UCSD-AML1 (cell line): ENCODE results near the gene UBXN7.
"Not testable (repeated sequence)": the region's sequence is repeated elsewhere in the genome, so short reads cannot be mapped to it uniquely, and the experiment has no call there.

ENCODE experiments used
- DNase-seq: peaks from one replicate; lab custom pipeline; 2025; ENCODE audit not compliant: unreplicated experiment; lab: John Stamatoyannopoulos, UW

Gene UBXN7

DNA sequence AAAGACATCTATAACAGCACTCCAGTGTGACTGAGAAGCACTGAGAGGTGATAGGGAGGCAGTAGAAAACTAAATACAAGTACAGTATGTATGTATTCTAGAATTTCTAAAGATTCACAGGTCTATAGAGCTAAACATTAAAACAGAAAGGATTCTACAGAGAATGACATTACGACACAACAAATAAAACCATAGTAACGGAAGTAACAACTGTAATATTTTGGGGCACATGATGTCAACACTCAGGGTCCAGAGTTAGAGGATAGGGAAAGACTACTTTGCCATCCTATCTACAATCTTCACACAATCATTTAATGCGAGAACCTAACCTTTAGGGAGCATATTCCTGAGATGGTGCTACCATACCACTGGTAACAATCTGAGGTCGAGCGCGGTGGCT lies 13.6 kb downstream of the UBXN7 start:
- no peak for DNase-seq

DNA sequence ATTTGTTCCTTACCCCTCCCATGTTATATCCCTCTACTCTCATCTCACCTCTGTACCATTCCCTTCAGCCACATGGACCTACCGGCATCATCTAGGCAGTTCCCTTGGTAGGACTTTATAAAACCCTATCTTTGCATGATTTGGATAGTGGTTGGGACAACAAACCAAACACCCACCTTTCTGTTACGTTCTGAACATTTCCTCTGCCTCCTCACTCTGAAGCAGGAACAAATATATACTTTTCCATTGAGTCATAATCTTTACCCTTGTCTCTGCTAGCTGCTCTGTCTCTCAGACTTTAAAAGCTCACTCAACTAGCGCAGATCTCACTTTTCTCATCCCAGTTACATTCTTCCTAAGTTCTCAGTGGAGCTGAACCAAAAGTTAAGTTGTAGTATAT lies 17.8 kb downstream of the UBXN7 start:
- DNase-seq, result no peak

DNA sequence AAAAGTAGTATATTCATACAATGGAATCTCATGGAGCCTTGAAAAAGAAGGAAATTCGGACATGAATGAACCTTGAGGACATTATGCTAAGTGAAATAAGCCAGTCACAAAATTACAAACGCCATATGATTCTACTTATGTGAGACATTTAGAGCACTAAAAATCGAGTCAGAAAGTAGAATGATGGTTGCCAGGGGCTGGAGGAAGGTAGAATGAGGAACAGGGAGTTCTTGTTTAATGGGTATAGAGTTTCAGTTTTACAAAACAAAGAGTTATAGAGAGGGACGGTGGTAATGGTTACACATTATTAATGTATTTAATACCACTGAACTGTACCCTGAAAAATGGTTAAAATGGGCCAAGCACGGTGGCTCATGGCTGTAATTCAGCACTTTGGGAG lies 19.5 kb downstream of the UBXN7 start:
- DNase-seq, result no peak

DNA sequence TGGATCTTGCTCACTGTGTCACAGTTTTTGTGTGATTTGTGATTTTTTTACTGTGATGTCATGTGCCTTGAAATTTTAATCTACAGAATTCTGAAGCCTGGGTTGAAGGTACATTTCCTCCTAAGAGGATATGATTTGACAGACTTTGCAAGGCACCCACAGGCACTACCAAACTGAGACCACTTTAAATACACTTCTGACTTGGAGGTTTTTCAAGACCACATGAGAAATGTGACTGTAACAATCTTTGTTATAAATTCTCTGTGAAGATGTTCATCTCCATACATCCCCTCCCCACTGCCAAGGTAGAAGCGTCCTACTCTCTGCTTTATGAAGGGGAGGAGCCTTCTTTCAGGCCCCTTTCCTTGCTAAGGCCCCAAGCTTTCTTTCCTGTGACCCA lies 22.8 kb downstream of the UBXN7 start:
- no peak for DNase-seq

DNA sequence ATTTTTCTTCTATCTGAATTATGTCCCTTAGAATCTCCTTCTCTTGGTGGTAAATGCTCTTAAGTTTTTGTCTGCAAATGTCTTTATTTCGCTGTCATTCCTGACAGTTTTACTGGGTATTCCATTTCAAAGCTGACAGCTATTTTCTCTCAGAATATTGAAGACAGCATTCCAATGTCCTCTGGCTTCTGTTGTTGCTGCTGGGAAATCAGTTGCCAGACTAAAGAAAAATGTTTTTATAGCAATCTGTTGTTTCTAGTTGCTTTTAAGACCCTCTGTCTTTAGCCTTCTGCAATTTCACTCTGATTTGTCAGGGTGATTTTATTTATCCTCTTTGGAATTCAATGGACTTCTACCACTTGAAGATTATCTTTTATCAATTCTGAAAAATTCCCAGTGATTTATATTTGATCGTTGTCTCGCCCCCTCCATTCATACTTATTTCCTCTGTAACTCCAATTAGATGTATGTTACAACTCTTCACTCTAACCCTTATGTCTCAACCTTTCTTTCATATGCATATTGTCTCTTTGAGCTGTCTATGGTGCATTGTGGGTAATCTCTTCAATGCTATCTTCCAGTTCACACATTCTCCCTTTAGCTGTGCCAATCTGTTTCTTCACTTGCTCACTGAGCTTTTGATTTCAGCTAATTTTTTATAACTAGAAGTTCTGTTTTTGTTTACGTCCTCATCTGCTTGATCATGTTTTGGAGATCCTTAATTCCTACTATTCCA lies 23.5 kb downstream of the UBXN7 start:
- DNase-seq, result no peak

DNA sequence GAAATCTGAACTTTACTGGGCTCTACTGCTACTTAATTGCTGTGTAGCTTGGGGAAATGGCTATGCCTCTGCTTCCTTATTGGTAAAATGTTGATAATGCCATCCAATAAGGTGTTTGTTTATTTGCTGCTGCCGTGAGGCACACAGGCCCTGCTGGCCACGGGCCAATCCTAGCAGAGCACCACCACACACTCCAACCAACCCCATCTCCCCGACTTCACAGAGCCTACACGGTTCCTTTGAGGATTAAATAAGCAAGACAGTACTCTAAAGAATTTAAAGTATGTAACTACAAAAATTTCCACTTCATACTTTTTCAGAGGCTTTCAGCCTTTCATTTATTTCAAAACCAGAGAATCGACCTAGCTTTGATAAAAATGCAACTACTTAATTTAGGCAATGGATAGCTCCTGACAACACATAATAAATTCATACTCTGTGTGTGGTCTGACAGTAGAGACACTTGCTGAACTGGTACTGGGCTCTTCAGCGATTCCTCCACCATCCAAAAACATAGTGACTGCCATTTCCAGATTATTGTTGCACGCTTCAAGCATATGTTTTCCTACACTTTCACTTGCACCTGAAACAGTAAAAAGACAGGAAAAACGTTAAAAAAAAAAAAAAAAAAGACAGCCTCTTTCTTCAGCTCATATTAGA lies 25.3 kb downstream of the UBXN7 start:
- no peak for DNase-seq

DNA sequence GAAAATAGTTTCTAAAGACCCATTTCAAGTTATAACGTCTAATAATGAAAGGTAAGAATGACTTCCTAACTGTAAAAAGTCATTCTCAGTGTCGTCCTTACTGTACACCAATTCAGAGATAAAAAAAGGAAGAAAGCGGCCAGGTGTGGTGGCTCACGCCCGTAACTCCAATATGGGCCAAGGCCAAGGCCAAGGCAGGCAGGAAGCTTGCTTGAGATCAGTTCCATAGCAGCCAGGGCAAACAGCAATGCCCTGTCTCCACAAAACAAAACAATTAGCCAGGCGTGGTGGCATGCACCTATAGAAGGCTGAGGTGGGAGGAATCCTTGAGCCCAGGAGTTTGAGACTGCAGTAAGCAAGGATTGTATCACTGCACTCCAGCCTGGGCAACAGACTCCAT lies 31.9 kb downstream of the UBXN7 start:
- no peak for DNase-seq

DNA sequence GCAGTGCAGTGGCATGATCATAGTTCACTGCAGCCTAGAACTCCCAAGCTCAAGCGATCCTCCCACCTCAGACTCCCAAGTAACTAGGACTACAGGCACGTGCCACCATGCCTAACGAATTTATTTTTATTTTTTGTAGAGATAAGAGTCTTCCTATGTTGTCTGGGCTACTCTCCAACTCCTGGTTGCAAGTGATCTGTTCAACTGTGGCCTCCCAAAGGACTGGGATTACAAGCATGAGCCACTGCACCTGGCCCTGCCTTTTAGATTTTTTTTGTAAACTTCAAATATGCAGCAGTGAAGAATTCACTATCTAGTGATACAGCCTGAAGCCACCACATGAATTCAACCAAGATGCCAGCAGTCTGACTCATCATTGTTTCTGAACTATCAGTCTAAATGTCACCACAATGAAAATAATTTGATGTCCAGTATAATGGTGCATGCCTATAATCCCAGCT lies 32.7 kb downstream of the UBXN7 start:
- DNase-seq, result no peak

DNA sequence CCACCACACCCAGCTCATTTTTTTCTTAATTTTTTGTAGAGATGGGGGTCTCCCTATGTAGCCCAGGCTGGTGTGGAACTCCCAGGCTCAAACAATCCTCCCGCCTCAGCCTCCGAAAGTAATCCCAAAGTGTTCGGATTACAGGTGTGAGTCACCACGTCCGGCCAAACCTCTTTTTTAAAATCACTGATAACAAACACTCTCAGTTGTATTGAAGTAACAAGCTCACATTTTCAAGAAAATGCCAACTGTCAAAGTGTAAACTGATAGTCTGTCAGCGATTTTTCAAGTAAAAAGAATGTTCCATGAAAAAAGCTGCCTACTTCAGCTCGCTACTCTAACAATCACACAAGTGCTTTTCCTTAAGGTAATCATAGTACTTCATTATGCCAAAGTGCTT lies 33.4 kb downstream of the UBXN7 start:
- no peak for DNase-seq

DNA sequence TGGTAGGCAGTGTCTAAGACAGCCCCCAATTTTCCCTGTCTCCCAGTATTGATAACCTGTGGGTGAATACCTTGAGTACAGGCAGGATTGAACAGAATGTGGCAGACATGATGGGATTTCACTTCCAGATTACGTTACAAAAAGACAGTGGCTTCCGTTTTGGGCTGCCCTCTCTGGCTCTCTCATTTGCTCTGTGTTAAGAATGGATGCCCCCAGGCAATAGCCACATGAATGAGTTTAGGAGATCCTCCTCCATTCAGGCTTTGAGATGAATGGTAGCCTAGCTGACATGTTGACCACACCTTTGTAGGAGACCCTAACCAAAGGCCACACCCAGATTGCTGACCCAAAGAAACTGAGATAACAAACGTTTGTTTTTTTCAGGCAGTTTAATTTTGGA lies 34.3 kb downstream of the UBXN7 start:
- DNase-seq, result no peak

DNA sequence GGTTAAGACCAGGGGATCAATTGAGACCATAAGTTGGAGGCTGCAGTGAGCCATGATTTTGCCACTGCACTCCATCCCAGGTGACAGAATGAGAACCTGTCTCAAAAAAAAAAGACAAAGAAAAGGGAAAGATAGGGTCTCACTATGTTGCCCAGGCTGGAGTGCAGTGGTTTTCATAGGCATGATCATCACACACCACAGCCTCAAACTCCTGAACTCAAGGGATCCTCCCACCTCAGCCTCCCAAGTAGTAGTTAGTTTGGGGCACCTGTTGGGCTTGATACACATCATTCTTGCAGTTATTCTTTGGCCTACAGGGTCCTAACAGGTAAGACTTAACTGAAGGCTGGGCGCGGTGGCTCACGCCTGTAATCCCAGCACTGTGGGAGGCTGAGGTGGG lies 42.1 kb downstream of the UBXN7 start:
- DNase-seq, result no peak

DNA sequence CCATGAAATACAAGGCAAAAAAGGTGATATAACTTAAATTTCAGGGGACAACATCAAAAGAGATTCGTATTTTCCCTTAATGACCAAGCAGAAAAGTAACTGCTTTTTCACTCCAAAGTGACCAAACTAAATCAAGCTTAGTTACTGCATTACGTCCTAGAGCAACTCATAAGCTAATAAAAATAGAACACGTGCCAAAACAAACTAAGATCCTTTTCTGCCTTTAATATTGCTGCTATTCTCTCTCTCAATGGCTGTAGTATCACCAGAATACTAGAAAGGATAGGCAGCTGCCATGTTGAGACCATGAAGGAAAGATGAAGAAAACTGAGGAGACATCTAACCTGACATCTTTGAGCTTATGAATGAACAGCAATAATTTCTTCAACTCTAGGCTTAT lies 43.3 kb downstream of the UBXN7 start:
- DNase-seq, result no peak

DNA sequence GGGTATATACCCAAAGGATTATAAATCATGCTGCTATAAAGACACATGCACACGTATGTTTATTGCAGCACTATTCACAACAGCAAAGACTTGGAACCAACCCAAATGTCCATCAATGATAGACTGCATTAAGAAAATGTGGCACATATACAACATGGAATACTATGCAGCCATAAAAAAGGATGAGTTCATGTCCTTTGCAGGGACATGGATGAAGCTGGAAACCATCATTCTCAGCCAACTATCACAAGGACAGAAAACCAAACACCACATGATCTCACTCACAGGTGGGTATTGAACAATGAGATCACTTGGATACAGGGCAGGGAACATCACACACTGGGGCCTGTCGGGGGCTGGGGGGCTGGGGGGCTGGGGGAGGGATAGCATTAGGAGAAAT lies 44.3 kb downstream of the UBXN7 start:
- DNase-seq, result not testable (repeated sequence)

DNA sequence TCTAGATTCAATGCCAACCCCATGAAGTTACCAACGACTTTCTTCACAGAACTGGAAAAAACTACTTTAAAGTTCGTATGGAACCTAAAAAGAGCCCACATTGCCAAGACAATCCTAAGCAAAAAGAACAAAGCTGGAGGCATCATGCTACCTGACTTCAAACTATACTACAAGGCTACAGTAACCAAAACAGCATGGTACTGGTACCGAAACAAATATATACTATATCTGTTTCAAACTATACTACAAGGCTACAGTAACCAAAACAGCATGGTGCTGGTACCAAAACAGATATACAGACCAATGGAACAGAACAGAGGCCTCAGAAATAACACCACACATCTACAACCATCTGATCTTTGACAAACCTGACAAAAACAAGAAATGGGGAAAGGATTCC lies 45.4 kb downstream of the UBXN7 start:
- not testable (repeated sequence) for DNase-seq

DNA sequence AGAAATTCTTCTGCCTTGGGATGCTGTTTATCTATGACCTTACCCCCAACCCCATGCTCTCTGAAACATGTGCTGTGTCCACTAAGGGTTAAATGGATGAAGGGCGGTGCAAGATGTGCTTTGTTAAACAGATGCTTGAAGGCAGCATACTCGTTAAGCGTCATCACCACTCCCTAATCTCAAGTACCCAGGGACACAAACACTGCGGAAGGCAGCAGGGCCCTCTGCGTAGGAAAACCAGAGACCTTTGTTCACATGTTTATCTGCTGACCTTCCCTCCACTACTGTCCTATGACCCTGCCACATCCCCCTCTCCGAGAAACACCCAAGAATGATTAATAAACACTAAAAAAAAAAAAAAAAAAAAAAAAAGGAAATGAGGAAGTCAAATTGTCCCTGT lies 46.2 kb downstream of the UBXN7 start:
- not testable (repeated sequence) for DNase-seq

DNA sequence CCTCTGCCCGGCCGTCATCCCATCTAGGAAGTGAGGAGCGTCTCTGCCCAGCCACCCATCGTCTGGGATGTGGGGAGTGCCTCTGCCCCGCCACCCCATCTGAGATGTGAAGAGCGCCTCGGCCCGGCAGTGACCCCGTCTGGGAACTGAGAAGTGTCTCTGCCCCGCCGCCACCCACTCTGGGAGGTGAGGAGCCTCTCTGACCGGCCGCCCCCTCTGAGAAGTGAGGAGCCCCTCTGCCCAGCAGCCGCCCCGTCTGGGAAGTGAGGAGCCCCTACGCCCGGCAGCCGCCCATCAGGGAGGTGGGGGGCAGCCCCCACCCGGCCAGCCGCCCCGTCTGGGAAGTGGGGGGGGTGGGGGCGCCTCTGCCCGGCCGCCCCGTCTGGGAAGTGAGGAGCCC lies 46.8 kb downstream of the UBXN7 start:
- not testable (repeated sequence) for DNase-seq

DNA sequence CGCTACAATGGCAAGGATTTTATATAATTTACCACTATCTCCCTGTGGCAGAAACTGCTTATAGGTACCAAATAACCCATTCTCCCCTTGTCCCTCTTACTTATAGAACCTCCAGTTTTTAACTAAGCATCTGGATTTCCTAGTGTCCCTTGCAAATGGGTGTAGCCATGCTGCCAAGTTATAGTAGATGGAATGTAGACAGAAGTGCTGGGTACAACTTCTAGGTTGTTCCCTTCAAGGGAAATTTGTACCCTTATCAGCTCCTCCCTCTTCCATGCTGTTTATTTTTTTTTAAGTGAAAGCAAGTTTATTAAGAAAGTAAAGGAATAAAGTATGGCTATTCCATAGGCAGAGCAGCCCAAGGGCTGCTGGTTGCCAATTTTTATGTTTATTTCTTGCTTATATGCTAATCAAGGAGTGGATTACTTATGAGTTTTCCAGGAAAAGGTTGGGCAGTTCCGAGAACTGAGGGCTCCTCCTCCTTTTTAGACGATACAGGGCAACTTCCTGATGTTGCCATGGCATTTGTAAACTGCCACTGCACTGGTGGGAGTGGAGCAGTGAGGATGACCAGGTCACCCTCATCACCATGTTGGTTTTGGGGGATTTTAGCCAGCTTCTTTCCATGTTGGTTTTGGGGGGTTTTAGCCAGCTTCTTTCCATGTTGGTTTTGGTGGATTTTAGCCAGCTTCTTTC lies 53.9 kb downstream of the UBXN7 start:
- DNase-seq, result peak; percentile 11

DNA sequence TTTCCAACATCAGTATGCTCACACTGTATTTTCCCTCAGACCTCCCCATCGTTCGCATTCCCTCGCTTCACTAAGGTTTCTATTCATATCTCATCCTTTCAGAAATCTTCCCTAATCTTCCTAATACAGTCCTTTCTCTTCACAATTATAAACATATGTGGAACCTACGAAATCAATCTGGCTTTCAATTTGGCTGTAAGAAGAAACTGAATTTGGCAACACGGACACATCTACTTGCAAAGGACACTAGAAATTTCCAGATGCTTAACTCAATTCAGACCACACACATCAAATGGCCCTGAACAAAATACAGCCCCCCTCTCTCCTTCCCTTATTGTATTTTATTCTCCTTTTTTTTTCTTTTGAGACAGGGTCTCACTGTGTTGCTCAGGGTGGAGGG lies 54.9 kb downstream of the UBXN7 start:
- DNase-seq, result no peak

DNA sequence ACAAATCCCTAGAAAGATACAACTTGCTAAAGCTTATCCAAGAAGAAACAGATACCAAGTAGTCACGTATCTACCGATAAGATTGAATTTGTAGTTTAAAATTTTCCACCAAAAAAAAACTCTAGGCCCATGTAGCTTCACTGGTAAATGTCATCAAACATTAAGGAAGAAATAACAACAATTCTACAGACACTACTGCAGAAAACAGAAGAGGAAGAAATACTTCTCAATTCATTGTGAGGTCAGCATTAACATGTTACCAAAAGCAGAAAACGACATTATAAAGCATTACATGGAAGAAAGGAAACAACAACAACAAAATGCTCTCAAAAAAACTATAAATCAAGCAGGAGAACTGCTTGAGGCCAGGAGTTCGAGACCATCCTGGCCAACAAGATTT lies 66.5 kb downstream of the UBXN7 start:
- no peak for DNase-seq

DNA sequence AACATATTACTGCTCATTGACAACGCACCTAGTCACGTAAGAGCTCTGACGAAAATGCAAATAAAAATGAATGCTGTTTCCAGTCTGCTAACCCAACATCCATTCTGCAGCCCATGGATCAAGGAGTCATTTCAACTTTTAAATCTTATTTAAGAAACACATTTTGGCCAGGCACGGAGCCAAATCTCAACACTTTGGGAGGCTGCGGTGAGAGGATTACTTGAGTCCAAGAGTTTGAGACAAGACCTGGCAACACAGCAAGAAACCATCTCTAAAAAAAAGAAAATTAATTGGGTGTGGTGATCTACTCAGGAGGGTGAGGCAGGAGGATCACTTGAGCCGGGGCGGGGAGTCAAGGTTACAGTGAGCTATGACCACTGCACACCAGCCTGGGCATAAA lies 71.6 kb downstream of the UBXN7 start:
- no peak for DNase-seq

DNA sequence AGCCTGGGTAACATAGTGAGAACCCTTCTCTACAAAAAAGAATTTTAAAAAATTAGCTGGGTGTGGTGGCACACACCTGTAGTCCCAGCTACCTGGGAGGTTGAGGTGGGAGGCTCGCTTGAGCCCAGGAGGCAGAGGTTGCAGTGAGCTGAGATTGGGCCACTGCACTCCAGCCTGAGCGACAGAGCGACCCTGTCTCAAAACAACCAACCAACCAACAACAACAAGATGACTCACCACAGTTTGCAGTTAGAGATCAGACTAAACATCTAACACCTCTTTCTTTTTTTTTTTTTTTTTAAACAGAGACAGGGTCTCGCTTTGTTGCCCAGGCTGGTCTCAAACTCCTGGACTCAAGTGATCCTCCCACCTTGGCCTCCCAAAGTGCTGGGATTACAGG lies 73.7 kb downstream of the UBXN7 start:
- DNase-seq, result not testable (repeated sequence)

DNA sequence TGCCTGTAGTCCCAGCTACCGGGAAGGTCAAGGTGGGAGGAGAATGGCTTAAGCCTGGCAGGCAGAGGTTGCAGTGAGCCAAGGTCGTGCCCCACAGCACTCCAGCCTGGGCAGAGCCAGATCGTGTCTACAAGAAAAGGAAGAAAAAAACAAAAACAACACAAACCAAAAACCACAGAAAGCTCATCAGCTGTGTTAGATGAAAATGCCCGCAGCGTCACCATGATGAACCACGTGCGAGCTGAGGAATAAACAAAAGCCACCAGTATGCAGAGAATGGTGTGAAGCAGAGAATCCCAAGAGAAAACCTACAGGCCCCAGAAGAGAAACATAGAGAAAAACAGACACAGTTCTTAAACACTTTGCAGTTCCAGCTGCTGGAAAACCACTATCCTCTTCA lies 74.3 kb downstream of the UBXN7 start:
- no peak for DNase-seq
